NB4 (cell line): ENCODE data around the gene BTBD16.

Experiments
- MYC ChIP-seq: IDR thresholded peaks from 2 replicates; pipeline ENCODE4 v1.6.1; 2011; ENCODE audit warnings: low read depth, low read length
- POLR2A ChIP-seq: IDR thresholded peaks from 2 replicates; pipeline ENCODE4 v1.6.1; 2011; ENCODE audit warnings: mild to moderate bottlenecking; ENCODE audit not compliant: insufficient read length; ENCODE audit errors: extremely low read depth
- TF ChIP-seq, protein P1 (sequence below): IDR thresholded peaks from one replicate; pipeline ENCODE4 v1.5.1; 2012; ENCODE audit warnings: low read depth, low read length
- TF ChIP-seq, protein P2 (sequence below): IDR thresholded peaks from 2 replicates; pipeline ENCODE4 v1.6.1; 2011; ENCODE audit warnings: low read depth, low read length

DNA sequence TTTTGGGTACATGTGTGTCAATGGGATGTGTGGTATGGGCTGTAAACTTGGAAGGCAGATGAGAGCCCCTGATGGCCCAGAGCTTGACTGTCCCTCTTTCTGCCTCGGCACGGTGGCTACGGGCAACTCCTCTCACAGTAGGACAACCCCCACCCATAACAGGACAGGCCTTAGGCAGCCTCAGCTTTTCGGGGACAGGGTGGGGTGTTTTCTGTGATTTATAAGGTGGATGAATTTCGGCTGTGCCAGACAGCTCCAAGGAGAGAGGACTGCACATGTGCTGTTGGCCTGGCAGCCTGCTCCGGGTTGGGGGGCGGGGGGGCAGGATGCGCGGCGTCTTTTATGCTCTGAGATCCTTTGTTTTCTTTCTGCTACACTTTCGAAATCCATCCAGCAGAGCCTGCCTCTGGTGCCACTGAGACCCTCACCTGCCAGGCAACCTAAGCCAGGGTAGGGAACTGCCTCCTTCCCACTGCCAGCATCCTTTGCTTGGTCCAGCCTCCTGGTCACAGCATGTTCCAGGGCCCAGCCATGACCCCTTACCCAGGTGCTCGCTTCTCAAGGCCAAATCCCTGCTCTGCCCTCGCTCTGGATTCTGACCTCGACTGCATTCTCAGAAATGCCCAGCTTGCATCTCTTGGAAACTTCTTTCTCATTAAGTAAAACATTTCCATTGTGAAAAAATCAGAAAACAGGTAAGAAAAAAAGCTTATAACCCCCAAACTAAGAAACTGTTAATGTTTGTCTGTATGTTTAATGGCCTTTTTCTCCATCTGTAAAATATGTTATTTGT lies 15.4 kb upstream of the BTBD16 start:
- TF ChIP-seq, protein P1, sequence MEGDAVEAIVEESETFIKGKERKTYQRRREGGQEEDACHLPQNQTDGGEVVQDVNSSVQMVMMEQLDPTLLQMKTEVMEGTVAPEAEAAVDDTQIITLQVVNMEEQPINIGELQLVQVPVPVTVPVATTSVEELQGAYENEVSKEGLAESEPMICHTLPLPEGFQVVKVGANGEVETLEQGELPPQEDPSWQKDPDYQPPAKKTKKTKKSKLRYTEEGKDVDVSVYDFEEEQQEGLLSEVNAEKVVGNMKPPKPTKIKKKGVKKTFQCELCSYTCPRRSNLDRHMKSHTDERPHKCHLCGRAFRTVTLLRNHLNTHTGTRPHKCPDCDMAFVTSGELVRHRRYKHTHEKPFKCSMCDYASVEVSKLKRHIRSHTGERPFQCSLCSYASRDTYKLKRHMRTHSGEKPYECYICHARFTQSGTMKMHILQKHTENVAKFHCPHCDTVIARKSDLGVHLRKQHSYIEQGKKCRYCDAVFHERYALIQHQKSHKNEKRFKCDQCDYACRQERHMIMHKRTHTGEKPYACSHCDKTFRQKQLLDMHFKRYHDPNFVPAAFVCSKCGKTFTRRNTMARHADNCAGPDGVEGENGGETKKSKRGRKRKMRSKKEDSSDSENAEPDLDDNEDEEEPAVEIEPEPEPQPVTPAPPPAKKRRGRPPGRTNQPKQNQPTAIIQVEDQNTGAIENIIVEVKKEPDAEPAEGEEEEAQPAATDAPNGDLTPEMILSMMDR: no peak
- TF ChIP-seq, protein P2, sequence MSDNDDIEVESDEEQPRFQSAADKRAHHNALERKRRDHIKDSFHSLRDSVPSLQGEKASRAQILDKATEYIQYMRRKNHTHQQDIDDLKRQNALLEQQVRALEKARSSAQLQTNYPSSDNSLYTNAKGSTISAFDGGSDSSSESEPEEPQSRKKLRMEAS: no peak
- no peak for TF ChIP-seq POLR2A
- no peak for TF ChIP-seq MYC
